Jurkat, Clone E6-1 (cell line): ENCODE data around the gene SLC26A5.
A peak's percentile ranks its signal among the peaks of the same experiment; 100 is the strongest.
"Not testable (repeated sequence)": the region's sequence is repeated elsewhere in the genome, so short reads cannot be mapped to it uniquely, and the experiment has no call there.

ENCODE experiments used
- DNase-seq: peaks from one replicate; pipeline ENCODE4 v3.0.0-alpha.2; 2011; ENCODE audit warnings: low read depth, low spot score
- H3K4me3 ChIP-seq: 2 replicates; pipeline ENCODE4 v1.5.1; 2011; ENCODE audit warnings: mild to moderate bottlenecking, low read length, control low read depth, moderate library complexity

Gene SLC26A5

DNA sequence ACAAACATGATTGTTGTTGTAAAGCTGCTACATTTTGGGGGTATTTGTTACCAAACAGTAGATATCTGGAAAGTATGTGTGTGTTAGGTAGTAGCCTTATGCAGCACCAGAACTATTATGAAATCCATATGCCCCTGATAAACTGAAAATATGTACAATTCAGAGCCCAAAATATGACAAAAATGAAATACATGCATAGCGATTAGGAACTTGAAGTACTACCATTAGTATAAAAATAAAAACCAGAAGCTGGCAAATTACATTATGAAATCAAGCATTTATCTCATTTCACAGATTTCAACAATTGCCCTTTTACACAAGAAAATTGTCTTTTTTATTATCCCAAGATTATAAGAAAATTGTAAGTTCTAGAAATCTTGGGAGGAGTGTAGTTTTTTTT, 33.9 kb downstream of the SLC26A5 start:
- no peak overlapping the region for H3K4me3 ChIP-seq
- no peak for DNase-seq

DNA sequence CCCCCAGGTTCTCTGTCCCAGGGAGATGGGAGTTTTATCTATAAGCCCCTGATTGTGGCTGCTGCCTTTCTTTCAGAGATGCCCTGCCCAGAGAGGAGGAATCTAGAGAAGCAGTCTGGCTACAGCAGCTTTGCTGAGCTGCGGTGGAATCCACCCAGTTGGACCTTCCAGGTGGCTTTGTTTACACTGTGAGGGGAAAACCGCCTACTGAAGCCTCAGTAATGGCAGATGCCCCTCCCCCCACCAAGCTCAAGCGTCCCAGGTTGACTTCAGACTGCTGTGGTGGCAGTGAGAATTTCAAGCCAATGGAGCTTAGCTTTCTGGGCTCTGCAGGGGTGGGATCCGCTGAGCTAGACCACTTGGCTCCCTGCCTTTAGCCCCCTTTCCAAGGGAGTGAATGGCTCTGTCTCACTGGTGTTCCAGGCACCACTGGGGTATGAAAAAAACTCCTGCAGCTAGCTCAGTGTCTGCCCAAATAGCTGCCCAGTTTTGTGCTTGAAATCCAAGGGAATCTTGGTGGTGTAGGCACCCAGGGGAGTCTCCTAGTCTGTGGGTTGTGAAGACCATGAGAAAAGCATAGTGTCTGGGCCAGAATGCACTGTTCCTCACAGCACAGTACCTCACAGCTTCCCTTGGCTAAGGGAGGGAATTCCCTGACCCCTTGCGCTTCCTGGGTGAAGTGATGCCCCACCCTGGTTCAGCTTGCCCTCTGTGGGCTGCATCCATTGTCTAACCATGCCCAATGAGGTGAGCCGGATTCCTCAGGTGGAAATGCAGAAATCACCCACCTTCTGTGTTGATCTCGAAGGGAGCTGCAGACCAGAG, 40.0 kb downstream of the SLC26A5 start:
- H3K4me3 ChIP-seq: not testable (repeated sequence)
- DNase-seq: peak; percentile 31

- not testable (repeated sequence) for H3K4me3 ChIP-seq, DNase-seq
Measured at GRCh38 chr7:103399687-103400086, 46.3 kb downstream of the SLC26A5 start.

- no peak overlapping the region for H3K4me3 ChIP-seq
- no peak for DNase-seq
Measured at GRCh38 chr7:103398483-103399127, 47.4 kb downstream of the SLC26A5 start.

GRCh38 chr7:103396471-103396870, 49.5 kb downstream of the SLC26A5 start:
- DNase-seq: no peak
- H3K4me3 ChIP-seq: no peak overlapping the region

DNA sequence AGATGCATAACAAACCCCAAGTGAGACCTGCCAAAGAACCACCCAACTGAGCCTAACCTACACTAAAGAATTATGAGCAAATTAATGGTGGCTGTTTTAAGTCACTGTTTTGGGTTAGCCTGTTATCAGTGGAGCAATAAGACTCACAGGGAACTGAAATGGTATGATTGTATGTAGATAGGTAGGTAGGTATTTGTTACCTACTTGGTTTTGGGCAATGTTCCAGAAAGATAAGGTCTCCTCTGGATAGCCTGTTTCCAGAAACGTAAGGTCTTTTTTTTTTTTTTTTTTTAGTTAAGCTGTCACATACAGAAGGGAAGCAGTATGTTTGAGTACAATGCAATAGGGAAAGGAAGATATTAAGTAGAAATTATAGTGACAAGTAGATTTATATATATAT, 50.9 kb downstream of the SLC26A5 start:
- DNase-seq: no peak
- H3K4me3 ChIP-seq: no peak overlapping the region

GRCh38 chr7:103394566-103394965, 51.4 kb downstream of the SLC26A5 start:
- H3K4me3 ChIP-seq: no peak overlapping the region
- no peak for DNase-seq

DNA sequence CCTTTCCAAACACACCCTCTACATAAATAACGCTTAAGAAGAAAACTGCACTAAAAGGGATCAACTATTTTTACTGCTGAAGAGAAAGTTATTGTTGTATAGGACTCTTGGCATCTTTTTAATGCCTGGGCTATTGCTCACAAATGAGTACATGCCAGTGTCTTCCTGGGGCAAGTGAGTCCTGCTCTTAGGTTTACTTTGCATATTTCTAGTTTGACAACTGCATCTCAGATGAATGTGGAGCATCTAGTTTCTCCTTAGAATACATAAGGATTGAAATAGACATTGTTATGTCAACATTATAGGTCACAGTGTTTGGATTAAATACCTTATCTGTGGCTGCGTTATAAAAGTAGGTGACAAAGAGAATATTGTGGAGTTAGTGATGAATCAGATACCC, 54.0 kb downstream of the SLC26A5 start:
- DNase-seq: no peak
- no peak overlapping the region for H3K4me3 ChIP-seq

DNA sequence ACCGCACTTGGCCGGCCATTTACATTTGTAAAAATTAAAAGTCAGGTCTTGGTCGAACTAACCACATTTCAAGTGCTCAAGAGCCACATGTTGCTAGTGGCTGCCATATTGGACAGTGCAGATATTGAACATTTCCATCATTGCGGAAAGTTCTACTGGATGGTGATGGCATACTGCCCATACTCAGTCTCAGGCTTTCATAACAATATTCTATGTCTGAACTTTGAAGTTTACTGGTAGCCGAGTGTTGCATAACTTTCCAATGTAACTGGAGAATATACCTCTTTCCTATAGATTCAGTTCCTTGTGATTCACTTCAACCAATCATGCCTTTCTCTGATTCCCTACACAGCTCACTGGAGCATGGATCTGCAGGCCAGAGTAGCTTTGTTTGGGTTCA, 54.9 kb downstream of the SLC26A5 start:
- DNase-seq: no peak
- H3K4me3 ChIP-seq: no peak overlapping the region

- no peak overlapping the region for H3K4me3 ChIP-seq
- no peak for DNase-seq
Measured at GRCh38 chr7:103389263-103389662, 56.7 kb downstream of the SLC26A5 start.

GRCh38 chr7:103388469-103389140, 57.4 kb downstream of the SLC26A5 start:
- DNase-seq: no peak
- no peak overlapping the region for H3K4me3 ChIP-seq

- no peak for DNase-seq
Measured at GRCh38 chr7:103387242-103387641, 58.8 kb downstream of the SLC26A5 start.

GRCh38 chr7:103382032-103382402, 64.0 kb downstream of the SLC26A5 start:
- no peak overlapping the region for H3K4me3 ChIP-seq
- DNase-seq: no peak

More at GRCh38 chr7:103387242-103387641, 58.8 kb downstream of the SLC26A5 start:
- no peak overlapping the region for H3K4me3 ChIP-seq

DNA sequence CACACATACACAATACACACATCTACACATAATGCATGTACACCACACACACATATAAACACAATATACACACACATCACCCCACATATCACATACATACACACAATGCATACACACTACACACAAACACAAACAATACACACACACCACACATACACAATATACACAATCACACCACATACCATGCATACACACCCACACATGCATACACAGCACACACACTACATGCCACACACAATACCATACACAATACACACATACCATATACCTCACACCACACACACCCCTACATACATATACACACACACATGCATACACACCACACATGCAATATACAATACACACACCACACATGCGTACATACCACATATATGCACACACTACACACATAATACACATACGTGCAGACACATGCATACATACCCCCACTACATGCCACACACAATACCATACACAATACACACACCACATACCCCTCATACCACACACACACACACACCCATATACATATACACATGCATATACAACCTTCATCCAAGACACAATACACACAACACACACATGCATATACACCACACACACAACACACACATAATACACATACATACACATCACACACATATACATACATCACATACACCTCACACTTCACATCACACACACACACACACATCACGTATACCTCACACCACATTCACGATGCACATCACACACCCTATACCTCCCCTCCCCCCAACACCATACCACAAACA, 64.6 kb downstream of the SLC26A5 start:
- H3K4me3 ChIP-seq: no peak overlapping the region
- no peak for DNase-seq

GRCh38 chr7:103380395-103381191, 65.4 kb downstream of the SLC26A5 start:
- DNase-seq: no peak
- H3K4me3 ChIP-seq: no peak overlapping the region

- DNase-seq: no peak
- no peak overlapping the region for H3K4me3 ChIP-seq
Measured at GRCh38 chr7:103379270-103379975, 66.6 kb downstream of the SLC26A5 start.

- DNase-seq: no peak
- H3K4me3 ChIP-seq: no peak overlapping the region
Measured at GRCh38 chr7:103373866-103374643, 72.0 kb downstream of the SLC26A5 start.
